B cell (primary cell): Measurements from ENCODE around the gene LGI4.

Experiments
- CTCF ChIP-seq: fragments of 200-600 bp; IDR thresholded peaks from one replicate; pipeline ENCODE4 v1.8.0; 2022; ENCODE audit warnings: antibody characterized with exemption, mild to moderate bottlenecking
- EZH2 ChIP-seq: IDR thresholded peaks from 2 replicates; pipeline ENCODE4 v1.6.1; 2012; ENCODE audit warnings: borderline replicate concordance, low read depth, mild to moderate bottlenecking, moderate library complexity, low read length; ENCODE audit not compliant: insufficient read depth, poor library complexity, severe bottlenecking

GRCh38 chr19:35115177-35115951, 19.5 kb downstream of the LGI4 start, which contains the start of gene FXYD3:
- TF ChIP-seq CTCF: no peak
- TF ChIP-seq EZH2: no peak
